Embryonic facial prominence (tissue), 1 donor: ENCODE data around the gene TBC1D13.
"Not testable (repeated sequence)": the region's sequence is repeated elsewhere in the genome, so short reads cannot be mapped to it uniquely, and the experiment has no call there.

Source experiments
- DNase-seq: peaks from one replicate; pipeline ENCODE4 v3.0.0-alpha.2; 2016; ENCODE audit errors: extremely low spot score

Gene TBC1D13

DNA sequence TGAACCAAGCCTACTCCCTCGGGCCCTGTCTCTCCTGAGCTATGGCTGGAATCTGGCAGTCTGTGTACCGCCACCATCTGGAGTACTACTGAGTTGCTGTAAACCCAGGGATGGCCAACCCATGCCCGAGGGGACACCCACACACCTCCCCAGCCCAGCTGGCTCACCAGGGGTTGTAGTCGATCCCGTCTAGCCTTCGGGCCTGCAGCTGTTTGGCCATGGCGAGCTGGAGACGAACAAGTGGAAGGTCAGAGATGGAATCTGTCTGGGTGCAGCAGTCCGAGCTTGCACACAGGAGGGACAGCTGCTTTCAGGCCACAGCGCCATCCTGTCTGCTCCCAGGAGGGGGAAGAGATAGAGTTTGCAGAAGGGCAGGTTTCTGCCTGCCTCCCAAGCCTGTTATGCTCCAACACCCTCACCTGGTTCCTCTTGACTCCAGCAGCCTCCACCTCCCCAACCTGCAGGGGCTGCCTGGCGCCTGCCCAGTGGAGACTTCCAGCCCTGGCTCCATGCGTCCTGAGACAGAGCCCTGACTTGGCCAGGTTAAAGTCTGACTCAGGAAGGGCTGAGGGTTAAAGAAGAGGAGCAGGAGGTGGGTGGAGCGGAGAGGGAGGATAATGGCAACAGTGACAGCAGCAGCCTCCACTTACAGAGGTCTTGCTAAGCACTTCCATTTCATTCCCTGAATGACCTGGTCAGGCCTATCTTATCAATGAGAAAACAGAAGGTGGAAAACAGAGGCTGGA lies 58.3 kb downstream of the TBC1D13 start:
- DNase-seq: no peak

DNA sequence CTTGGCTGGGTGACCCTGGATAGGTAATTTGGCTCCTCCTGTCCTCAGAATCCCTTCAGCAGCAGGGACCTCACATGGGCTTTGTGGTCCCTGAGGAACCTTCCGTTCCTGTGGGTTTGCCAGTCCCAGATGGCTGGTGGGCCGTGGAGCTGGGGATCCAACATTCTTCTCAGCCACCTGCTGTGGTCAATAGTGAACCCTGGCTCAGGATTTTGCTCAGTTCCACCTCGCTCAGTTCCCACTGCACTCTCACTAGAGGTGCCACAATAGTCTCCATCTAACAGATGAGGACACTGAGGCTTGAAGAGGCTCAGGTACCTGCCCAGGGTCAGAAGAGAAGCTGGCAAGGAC lies 59.6 kb downstream of the TBC1D13 start:
- DNase-seq: no peak

DNA sequence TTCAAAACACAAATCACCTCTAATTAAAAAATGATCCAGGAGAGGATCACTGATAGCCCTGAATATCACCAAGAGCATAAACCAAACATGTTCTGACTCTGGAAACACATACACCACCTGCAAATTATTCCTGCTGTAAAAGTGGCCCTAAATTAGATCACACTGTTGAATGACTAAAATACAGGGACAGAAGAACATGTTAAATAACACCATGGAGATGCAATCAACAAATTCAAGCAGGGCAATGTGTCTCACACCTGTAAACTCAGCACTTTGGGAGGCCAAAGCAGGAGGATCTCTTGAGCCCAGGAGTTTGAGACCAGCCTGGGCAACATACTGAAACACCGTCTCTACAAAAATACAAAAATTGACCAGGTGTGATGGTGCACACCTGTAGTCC lies 60.8 kb downstream of the TBC1D13 start:
- no peak for DNase-seq

DNA sequence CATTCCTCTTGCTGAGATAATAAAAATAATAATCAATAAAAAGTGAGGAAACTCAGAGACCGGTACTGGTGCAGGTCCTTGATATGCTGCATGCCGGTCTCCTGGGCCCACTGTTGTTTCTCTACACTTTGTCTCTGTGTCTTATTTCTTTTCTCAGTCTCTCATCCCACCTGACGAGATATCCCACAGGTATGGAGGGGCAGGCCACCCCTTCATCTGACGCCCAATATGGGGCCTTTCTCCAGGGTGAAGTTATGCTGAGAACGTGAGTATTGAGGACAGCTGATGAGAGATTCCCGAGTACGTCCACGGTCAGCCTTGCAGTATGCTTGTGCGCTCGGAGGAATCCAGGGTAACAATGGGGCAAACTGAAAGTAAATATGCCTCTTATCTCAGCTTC lies 64.0 kb downstream of the TBC1D13 start:
- DNase-seq: not testable (repeated sequence)

DNA sequence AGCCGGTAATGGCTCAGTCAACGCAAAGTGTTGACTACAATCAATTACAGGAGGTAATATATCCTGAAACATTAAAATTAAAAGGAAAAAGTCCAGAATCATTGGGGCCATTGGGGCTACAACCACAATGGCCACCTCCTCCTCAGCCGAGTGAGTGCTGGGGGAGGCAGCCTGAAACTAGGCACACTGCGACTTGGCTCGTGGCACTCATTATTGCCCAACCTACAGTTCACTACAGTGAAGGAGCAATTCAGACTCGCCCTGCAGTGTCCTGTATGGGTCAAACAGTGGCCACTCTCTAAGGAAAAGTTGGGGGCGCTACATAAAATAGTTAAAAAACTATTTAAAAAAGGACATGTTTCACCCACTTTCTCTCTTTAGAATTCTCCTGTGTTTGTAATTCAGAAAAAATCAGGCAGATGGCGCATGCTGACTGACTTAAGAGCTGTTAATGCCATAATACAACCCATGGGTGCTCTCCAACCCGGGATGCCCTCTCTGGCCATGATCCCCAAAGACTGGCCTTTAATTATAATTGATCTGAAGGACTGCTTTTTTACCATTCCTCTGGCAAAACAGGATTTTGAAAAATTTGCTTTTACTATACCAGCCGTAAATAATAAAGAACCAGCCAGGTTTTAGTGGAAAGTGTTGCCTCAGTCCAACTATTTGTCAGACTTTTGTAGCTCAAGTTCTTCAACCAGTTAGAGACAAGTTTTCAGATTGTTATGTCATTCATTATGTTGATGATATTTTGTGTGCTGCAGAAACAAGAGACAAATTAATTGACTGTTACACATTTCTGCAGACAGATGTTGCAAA lies 64.9 kb downstream of the TBC1D13 start:
- DNase-seq: not testable (repeated sequence)

DNA sequence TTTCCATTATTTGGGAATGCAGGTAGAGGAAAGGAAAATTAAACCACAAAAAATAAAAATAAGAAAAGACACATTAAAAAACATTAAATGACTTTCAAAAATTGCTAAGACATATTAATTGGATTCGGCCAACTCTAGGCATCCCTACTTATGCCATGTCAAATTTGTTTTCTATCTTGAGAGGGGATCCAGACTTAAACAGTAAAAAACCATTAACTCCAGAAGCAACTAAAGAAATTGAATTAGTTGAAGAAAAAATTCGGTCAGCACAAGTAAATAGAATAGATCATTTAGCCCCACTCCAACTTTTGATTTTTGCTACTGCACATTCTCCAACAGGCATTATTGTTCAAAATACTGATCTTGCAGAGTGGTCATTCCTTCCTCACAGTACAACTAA lies 65.6 kb downstream of the TBC1D13 start:
- not testable (repeated sequence) for DNase-seq

DNA sequence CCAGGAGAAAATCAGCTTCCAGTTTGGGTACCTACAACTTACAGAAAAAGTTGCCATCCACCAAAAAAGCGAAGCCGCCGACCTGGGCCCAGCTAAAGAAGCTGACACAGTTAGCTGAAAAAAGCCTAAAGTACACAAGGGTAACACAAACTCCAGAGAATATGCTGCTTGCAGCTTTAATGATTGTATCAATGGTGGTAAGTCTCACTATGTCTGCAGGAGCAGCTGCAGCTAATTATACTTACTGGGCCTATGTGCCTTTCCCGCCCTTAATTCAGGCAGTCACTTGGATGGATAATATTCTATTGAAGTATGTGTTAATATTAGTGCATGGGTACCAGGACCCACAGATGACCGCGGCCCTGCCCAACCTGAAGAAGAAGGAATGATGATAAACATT lies 67.4 kb downstream of the TBC1D13 start:
- DNase-seq: not testable (repeated sequence)

DNA sequence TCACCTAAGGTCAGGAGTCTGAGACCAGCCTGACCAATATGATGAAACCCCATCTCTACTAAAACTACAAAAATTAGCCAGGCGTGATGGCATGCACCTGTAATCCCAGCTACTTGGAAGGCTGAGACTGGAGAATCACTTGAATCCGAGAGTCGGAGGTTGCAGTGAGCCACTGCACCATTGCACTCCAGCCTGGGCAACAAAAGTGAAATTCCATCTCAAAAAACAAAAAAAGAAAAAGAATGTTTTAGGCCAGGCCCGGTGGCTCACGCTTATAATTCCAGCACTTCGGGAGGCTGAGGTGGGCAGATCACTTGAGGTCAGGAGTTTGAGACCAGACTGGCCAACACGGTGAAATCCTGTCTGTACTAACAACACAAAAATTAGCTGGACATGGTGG lies 71.4 kb downstream of the TBC1D13 start:
- DNase-seq: not testable (repeated sequence)
